Type B pancreatic cell (in vitro differentiated cells): Measurements from ENCODE around the gene FBXL15. TPM values are rescaled to one million over a fixed set of nuclear protein-coding genes. Genes with fewer than 3 reads are reported as not detected.

ENCODE experiments used
- DNase-seq: peaks from one replicate; pipeline ENCODE4 v3.0.0; 2021; ENCODE audit warnings: mixed read lengths; ENCODE audit not compliant: unreplicated experiment; ENCODE audit errors: extremely low spot score
- H3K27ac Mint-ChIP-seq: 2 replicates; pipeline ENCODE4 v1.8.0; 2021; ENCODE audit warnings: mild to moderate bottlenecking, mixed read lengths
- H3K27me3 Mint-ChIP-seq: 2 replicates; pipeline ENCODE4 v1.8.0; 2021; ENCODE audit warnings: mixed read lengths
- H3K36me3 Mint-ChIP-seq: 2 replicates; pipeline ENCODE4 v1.8.0; 2021; ENCODE audit warnings: mixed read lengths
- H3K4me1 Mint-ChIP-seq: one replicate; pipeline ENCODE4 v1.8.0; 2021; ENCODE audit warnings: mixed read lengths; ENCODE audit not compliant: unreplicated experiment
- H3K4me3 Mint-ChIP-seq: 2 replicates; pipeline ENCODE4 v1.8.0; 2021; ENCODE audit warnings: mild to moderate bottlenecking, mixed read lengths
- H3K9me3 Mint-ChIP-seq: 2 replicates; pipeline ENCODE4 v1.8.0; 2021; ENCODE audit warnings: mixed read lengths
- total RNA-seq: library from RNA; stranded (reverse); gene quantifications from 2 replicates; pipeline ENCODE4 v1.2.1, GENCODE V29; 2021; ENCODE audit warnings: low replicate concordance
- TF ChIP-seq, protein P1 (sequence below): fragments of 200-600 bp; sonication (generic); conservative IDR thresholded peaks from 2 replicates; pipeline ENCODE4 v1.5.0; 2021; ENCODE audit warnings: antibody characterized with exemption, mild to moderate bottlenecking

FBXL15 gene
- total RNA-seq, 1 donor from 2014 or later, result 14.8 TPM

DNA sequence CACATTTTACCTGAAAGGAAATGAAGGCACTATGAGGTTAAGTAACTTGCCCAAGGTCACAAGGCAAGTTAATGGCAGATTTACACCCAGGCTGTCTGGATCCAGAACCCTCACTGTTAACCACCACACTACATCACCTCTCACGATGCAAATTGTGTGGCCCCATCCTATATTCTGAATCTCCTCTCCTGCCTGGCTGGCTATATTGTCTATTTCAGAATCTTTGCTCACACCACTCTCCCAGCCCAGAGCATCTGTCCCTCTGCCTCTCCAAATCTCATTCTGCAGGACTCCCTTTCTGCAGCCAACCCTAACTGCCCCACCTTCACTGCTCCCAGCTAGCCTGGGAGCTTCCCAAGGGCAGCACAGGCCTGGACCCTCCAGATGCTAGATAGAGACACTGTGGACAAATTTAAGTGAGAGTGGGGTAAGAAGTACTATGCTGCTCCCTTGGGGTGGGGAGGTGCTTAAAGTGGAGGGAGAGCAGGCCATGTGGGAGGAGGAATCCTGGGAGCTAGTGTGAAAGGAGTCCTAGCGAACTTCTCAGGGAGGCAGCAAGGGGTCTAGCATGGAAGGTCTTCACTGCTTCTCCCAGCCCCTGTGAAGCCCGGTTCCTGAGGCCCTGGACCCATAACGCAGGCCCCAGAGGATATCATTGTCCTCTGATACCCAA lies 11.0 kb downstream of the FBXL15 start:
- no peaks in the 10 kb centered on the region for H3K9me3 Mint-ChIP-seq
- no peaks in the 10 kb centered on the region for H3K36me3 Mint-ChIP-seq
- no peak for DNase-seq
- TF ChIP-seq, protein P1, sequence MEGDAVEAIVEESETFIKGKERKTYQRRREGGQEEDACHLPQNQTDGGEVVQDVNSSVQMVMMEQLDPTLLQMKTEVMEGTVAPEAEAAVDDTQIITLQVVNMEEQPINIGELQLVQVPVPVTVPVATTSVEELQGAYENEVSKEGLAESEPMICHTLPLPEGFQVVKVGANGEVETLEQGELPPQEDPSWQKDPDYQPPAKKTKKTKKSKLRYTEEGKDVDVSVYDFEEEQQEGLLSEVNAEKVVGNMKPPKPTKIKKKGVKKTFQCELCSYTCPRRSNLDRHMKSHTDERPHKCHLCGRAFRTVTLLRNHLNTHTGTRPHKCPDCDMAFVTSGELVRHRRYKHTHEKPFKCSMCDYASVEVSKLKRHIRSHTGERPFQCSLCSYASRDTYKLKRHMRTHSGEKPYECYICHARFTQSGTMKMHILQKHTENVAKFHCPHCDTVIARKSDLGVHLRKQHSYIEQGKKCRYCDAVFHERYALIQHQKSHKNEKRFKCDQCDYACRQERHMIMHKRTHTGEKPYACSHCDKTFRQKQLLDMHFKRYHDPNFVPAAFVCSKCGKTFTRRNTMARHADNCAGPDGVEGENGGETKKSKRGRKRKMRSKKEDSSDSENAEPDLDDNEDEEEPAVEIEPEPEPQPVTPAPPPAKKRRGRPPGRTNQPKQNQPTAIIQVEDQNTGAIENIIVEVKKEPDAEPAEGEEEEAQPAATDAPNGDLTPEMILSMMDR, result no peak
- peaks cover 12% of the 10 kb centered on the region for H3K27me3 Mint-ChIP-seq
- H3K4me3 Mint-ChIP-seq, result peak overlapping the region; percentile 95
- H3K4me1 Mint-ChIP-seq, result peaks cover 22% of the 10 kb centered on the region
- H3K27ac Mint-ChIP-seq, result peak overlapping the region; percentile 82

DNA sequence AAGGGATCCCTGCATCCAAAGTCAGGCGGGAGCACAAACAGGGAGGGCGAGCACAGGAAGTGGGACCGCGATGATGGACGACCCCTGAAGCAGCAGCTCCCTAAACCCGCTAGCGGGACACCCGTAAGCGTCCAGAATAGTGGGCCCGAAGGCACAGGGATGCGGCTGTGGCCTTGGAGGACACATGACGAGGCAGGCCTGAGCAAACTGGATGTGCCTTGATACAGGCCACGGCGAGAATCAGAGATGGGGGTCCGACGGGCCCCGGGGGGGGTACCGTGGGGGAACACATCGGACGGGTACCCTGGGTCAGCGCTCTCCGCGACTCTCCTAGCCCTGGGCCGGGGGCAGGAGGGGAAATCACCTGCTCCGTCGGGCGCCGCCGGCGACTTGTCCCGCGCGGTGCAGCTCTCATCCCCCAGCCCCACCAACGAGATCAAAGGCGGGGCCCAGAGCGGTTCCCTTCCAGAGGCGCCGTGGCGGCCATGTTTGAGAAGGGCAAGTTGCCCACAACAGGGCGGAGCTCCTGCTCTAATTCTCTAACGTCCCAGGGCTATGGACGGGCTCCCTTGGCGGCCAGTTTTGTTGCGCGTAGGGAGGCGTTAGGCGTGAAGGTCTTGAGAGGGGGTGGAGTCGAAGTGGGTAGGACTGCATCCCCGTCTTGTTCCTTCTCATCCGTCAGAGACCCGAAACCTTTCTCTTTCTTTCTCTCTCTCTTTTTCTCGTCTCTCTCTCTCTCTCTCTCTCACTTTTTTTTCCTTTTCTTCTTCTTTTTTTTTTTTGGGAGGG lies 11.7 kb downstream of the FBXL15 start, which contains the start of gene CUEDC2:
Gene CUEDC2 (minus strand): TSS at position 413 of the 789 bp plus-strand sequence. CDS start 7,386 bp downstream, outside the sequence.
- DNase-seq, result peak; percentile 98
- Mint-ChIP-seq H3K9me3 (no peaks in the 10 kb centered on the region), H3K27me3 (peaks cover 15% of the 10 kb centered on the region), H3K4me3 (peak within 1 kb of the TSS; percentile 95), H3K27ac (peak within 1 kb of the TSS; percentile 82), H3K4me1 (peaks cover 24% of the 10 kb centered on the region), H3K36me3 (no peaks in the 10 kb centered on the region)
- TF ChIP-seq, protein P1, result no peak

DNA sequence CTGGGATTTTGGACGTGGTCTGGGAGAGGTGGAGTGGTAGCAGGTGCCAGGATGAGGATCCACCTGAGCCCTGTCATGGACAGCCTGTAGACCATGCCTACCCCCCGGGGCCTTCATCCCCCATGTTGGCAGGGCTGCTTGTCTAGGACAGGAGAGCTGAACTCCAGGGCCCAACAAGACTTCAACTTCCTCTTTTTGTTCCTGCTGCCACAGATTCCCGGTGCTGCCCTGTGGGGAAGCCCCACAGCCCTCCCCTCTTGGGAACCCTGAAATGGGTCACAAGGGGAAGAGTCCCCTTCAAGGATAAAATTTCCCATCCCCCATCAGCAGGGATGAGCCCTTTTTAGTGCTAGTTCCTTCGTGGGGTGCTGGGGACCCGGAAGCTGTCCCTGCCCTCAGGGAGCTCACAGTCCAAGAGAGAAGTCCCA lies 13.0 kb downstream of the FBXL15 start:
- Mint-ChIP-seq H3K4me1 (peaks cover 28% of the 10 kb centered on the region), H3K9me3 (no peaks in the 10 kb centered on the region), H3K27me3 (peaks cover 15% of the 10 kb centered on the region), H3K27ac (no peak overlapping the region), H3K36me3 (no peaks in the 10 kb centered on the region), H3K4me3 (peak overlapping the region; percentile 47)
- TF ChIP-seq, protein P1, result no peak
- DNase-seq, result no peak

DNA sequence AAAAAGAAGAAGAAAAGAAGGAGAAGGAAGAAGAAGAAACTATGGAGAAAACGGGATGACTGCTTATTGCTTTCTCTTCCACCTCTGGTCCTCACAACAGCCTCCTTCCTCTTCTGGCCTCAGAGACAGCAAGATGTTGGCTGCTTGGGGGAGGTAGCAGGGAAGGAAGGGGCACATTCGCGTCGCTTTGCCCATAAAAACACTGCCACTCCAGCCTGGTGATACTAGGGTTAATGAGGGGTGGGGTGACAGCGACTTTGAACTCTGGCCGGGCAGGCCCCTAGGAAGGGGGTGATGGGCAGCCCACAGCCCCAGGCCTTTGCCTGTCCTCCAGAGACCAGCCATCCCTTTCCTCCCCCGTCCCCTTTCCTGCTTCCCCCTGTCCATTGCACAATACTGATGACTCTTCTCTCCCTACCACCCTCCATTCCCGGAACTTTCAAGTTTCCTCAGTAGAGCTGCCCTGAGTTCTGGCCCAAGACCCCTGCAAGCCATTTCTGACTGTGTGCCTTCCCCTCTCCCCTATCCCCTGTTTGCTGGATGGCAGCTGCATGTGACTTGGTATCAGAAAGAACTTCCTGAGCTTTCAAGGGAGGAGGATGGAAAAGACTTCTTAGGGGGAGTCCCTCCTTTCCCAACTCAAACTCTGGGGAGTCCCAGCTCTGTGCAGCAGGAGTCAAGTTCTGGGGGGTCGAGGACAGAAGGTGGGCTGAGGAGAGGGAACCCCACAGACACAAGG lies 13.9 kb downstream of the FBXL15 start:
- TF ChIP-seq, protein P1, result no peak
- H3K4me1 Mint-ChIP-seq, result peaks cover 28% of the 10 kb centered on the region
- no peaks in the 10 kb centered on the region for H3K9me3 Mint-ChIP-seq
- H3K27ac Mint-ChIP-seq, result no peak overlapping the region
- no peak for DNase-seq
- no peaks in the 10 kb centered on the region for H3K36me3 Mint-ChIP-seq
- H3K4me3 Mint-ChIP-seq, result peak overlapping the region; percentile 57
- H3K27me3 Mint-ChIP-seq, result peaks cover 15% of the 10 kb centered on the region

DNA sequence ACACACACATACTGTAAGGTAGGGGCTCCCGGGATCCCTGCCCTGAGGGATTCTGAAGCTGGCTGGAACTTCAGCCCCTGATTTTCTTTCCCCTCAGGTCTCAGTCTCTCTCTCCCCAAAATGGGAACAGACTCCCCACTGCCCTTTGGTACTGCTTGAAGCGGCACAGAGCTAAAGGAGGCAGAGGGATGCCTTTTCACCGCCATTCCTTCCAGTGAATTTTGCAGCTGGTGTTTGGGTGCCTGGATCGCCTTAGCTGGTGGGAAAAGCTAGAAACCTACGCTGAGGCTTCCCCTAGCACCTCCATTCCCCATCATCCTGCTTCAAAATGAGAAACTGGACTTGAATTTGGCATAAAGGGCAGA lies 14.5 kb downstream of the FBXL15 start:
- TF ChIP-seq, protein P1, result no peak
- Mint-ChIP-seq H3K36me3 (no peaks in the 10 kb centered on the region), H3K27ac (no peak overlapping the region), H3K4me3 (peak overlapping the region; percentile 37), H3K9me3 (no peaks in the 10 kb centered on the region), H3K27me3 (peaks cover 15% of the 10 kb centered on the region), H3K4me1 (peaks cover 28% of the 10 kb centered on the region)
- no peak for DNase-seq
